Breast epithelium (tissue), 3 donors: ENCODE data around the gene ELAVL4.

Experiments used
- CTCF ChIP-seq, 3 donors: fragments of 450-650 bp; IDR thresholded peaks; one replicate each; pipeline ENCODE4 v1.5.1; 2016 to 2017; ENCODE audit warnings: antibody characterized with exemption in 3 of 3, mild to moderate bottlenecking in 3 of 3, moderate library complexity in 3 of 3
- POLR2A ChIP-seq: fragments of 450-650 bp; IDR thresholded peaks from one replicate; pipeline ENCODE4 v1.6.1; 2016; ENCODE audit warnings: antibody characterized with exemption, mild to moderate bottlenecking, moderate library complexity
- POLR2AphosphoS5 ChIP-seq, 3 donors: sonication (generic); formaldehyde crosslinking; IDR thresholded peaks; one replicate each; pipeline ENCODE4 v1.6.1; 2017; ENCODE audit warnings: antibody characterized with exemption in 3 of 3

- TF ChIP-seq CTCF (IDR thresholded peaks at IDR 0.05), result no peak
- TF ChIP-seq POLR2AphosphoS5 (IDR thresholded peaks at IDR 0.05), result no peak
- TF ChIP-seq POLR2A, result no peak
Observed at GRCh38 chr1:50209749-50210148, 101.0 kb downstream of the ELAVL4 start.
